ENCODE data around the gene RPRD1B. TPM values are rescaled to one million over a fixed set of nuclear protein-coding genes. Genes with fewer than 3 reads are reported as not detected.

Gene RPRD1B
- total and polyA plus RNA-seq, 2 of the 13 experiments (the other 11 are each of a cell fraction or from before 2014, with no cell fraction given): 31.1 to 41.5 TPM

DNA sequence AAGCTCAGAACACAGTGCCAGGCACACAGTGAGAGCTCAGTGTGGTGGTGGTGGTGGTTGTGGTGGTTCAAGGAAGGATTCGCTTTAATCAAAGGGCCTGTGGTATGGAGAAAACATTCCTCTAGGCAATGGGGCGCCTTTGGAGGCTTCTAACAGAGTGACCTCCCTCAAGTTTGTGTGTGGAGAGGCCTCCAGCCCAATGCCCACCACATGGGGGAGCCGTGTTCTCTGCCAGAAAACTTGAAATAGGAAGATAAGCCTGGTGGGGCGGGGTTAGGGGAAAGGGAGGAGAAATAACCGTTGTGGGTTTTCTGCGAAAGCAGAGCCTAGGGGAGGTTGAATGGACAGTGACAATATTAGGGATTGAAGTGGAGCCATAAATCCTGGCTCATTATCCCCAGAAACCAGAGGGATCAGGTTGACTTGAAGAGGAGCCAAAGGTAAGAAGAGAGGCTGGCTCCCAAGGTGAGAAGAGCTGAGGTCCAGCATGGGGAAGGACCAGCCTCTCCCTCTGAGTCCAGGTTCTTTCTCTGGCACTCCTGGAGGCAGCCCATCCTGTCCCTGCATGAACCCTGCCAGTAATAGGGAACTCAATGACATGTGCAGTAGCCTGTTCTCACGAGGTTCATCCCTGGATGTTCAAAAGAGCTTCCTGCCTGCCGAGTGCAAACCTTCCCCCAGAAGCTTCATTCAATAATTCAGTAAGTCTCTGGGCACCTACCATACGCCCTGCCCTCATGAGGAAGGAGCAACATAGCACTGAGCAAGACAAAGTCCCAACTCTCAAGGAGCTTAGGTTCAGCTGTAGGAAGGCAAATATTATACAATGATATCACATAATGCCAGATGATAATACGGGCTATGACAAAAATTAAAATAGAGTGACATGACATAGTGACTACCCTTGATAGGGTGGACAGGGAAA, 80.1 kb downstream of the RPRD1B start (continued):
- TF ChIP-seq, protein P1, sequence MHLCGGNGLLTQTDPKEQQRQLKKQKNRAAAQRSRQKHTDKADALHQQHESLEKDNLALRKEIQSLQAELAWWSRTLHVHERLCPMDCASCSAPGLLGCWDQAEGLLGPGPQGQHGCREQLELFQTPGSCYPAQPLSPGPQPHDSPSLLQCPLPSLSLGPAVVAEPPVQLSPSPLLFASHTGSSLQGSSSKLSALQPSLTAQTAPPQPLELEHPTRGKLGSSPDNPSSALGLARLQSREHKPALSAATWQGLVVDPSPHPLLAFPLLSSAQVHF (CRISPR knock-in tag; IDR thresholded peaks at IDR 0.05): no peak
- no peak for TF ChIP-seq ZNF143 (CRISPR knock-in tag; IDR thresholded peaks at IDR 0.05)
- no peak for TF ChIP-seq ZNF772 (CRISPR knock-in tag; IDR thresholded peaks at IDR 0.05)
- TF ChIP-seq, protein P2, sequence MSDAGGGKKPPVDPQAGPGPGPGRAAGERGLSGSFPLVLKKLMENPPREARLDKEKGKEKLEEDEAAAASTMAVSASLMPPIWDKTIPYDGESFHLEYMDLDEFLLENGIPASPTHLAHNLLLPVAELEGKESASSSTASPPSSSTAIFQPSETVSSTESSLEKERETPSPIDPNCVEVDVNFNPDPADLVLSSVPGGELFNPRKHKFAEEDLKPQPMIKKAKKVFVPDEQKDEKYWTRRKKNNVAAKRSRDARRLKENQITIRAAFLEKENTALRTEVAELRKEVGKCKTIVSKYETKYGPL (CRISPR knock-in tag; IDR thresholded peaks at IDR 0.05): no peak
- no peak for TF ChIP-seq SOX6 (IDR thresholded peaks at IDR 0.05)
- TF ChIP-seq SOX6 (CRISPR knock-in tag; IDR thresholded peaks at IDR 0.05): peak; percentile 27; the same call in 1 of the 2 replicates
- TF ChIP-seq ZNF513 (CRISPR knock-in tag; conservative IDR thresholded peaks at IDR 0.05): no peak
- TF ChIP-seq ZNF44 (CRISPR knock-in tag; IDR thresholded peaks at IDR 0.05): no peak
- TF ChIP-seq MED8 (CRISPR knock-in tag; IDR thresholded peaks at IDR 0.05; ENCODE audit: insufficient replicate concordance): no peak
- no peak; the same call in 1 of the 2 replicates for TF ChIP-seq CEBPG (CRISPR knock-in tag; IDR thresholded peaks at IDR 0.05)
- TF ChIP-seq DNMT3B (CRISPR knock-in tag; conservative IDR thresholded peaks at IDR 0.05): no peak
- TF ChIP-seq ZKSCAN8 (CRISPR knock-in tag; IDR thresholded peaks at IDR 0.05; ENCODE audit: borderline replicate concordance): no peak
- TF ChIP-seq CHCHD3 (CRISPR knock-in tag; IDR thresholded peaks at IDR 0.05): no peak
- no peak for TF ChIP-seq TAF1 (CRISPR knock-in tag; IDR thresholded peaks at IDR 0.05)
- no peak for TF ChIP-seq KLF6 (CRISPR knock-in tag; IDR thresholded peaks at IDR 0.05)
- TF ChIP-seq ZNF292 (CRISPR knock-in tag; IDR thresholded peaks at IDR 0.05; ENCODE audit: borderline replicate concordance, low read depth): no peak
- TF ChIP-seq NAIF1 (CRISPR knock-in tag; IDR thresholded peaks at IDR 0.05; ENCODE audit: borderline replicate concordance): no peak
- no peak for TF ChIP-seq MAFG (CRISPR knock-in tag; IDR thresholded peaks at IDR 0.05)
- TF ChIP-seq, protein P3, sequence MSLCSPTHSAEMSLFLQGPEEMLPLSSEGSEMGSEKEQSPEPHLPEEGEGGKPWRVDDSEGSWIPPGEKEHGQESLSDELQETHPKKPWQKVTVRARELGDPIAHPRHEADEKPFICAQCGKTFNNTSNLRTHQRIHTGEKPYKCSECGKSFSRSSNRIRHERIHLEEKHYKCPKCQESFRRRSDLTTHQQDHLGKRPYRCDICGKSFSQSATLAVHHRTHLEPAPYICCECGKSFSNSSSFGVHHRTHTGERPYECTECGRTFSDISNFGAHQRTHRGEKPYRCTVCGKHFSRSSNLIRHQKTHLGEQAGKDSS (CRISPR knock-in tag; IDR thresholded peaks at IDR 0.05; ENCODE audit: borderline replicate concordance, low read depth): no peak
- no peak for TF ChIP-seq EHMT2 (IDR thresholded peaks at IDR 0.05; ENCODE audit: borderline replicate concordance, low read depth, low read length)
- TF ChIP-seq ZNF775 (CRISPR knock-in tag; IDR thresholded peaks at IDR 0.05; ENCODE audit: borderline replicate concordance): no peak
- no peak for TF ChIP-seq POGK (CRISPR knock-in tag; conservative IDR thresholded peaks at IDR 0.05)
- TF ChIP-seq, protein P4, sequence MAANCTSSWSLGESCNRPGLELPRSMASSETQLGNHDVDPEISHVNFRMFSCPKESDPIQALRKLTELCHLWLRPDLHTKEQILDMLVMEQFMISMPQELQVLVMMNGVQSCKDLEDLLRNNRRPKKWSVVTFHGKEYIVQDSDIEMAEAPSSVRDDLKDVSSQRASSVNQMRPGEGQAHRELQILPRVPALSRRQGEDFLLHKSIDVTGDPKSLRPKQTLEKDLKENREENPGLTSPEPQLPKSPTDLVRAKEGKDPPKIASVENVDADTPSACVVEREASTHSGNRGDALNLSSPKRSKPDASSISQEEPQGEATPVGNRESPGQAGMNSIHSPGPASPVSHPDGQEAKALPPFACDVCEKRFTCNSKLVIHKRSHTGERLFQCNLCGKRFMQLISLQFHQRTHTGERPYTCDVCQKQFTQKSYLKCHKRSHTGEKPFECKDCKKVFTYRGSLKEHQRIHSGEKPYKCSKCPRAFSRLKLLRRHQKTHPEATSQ (CRISPR knock-in tag; IDR thresholded peaks at IDR 0.05; ENCODE audit: borderline replicate concordance): no peak
